Right lobe of liver (tissue), 6 donors: ENCODE measurements around the gene BFSP1. TPM values are rescaled to one million over a fixed set of nuclear protein-coding genes. Genes with fewer than 3 reads are reported as not detected.

Experiments
- ATAC-seq, 4 donors: fragments of 200-7000 bp; cut with Tn5 transposase; one replicate each; pipeline ENCODE4 v1.9.1; 2020; ENCODE audit warnings: mild to moderate bottlenecking in 4 of 4, moderate library complexity in 4 of 4
- DNase-seq, 3 donors: peaks; one replicate each; pipeline ENCODE4 v3.0.0-alpha.2; 2020
- H3K27ac ChIP-seq, 3 donors: fragments of 200-600 bp; one replicate each; pipeline ENCODE4 v1.8.0; 2022
- H3K27me3 ChIP-seq, 2 donors: fragments of 200-600 bp; one replicate each; pipeline ENCODE4 v1.8.0; 2022
- H3K36me3 ChIP-seq, 4 donors: fragments of 200-600 bp; sonication (generic) in 1 of 4; one replicate each; pipeline versions ENCODE4 v1.5.1 to v1.8.0; 2017 to 2022; ENCODE audit warnings: control low read depth in 1 of 4
- H3K4me1 ChIP-seq, 4 donors: fragments of 200-600 bp; sonication (generic) in 1 of 4; one replicate each; pipeline versions ENCODE4 v1.5.1 to v1.8.0; 2017 to 2022; ENCODE audit warnings: control low read depth in 1 of 4
- H3K4me3 ChIP-seq, 3 donors: fragments of 200-600 bp; one replicate each; pipeline ENCODE4 v1.8.0; 2022
- H3K9me3 ChIP-seq, 4 donors: fragments of 200-600 bp; sonication (generic) in 1 of 4; one replicate each; pipeline versions ENCODE4 v1.5.1 to v1.8.0; 2017 to 2022; ENCODE audit warnings: control low read depth in 1 of 4
- CTCF ChIP-seq, 4 donors: fragments of 200-600 bp in 3 of 4; fragments of 450-650 bp in 1 of 4; IDR thresholded peaks; one replicate each; pipeline versions ENCODE4 v1.5.1 to v1.8.0; 2016 to 2022; ENCODE audit warnings: antibody characterized with exemption in 4 of 4, mild to moderate bottlenecking in 2 of 4
- POLR2A ChIP-seq: fragments of 450-650 bp; IDR thresholded peaks from one replicate; pipeline ENCODE4 v1.6.1; 2017; ENCODE audit warnings: antibody characterized with exemption, mild to moderate bottlenecking
- WGBS: methylation state at CpG from one replicate; pipeline ENCODE4 v1.1.6; 2018; ENCODE audit warnings: low coverage, low lambda C conversion rate; ENCODE audit not compliant: insufficient coverage; ENCODE audit errors: missing lambda C conversion rate; 5-methylcytosine and 5-hydroxymethylcytosine counted together
- intact Hi-C, 2 donors: fragments of 100-400 bp; cut with DNase I; formaldehyde crosslinking; loops; one replicate each; pipeline versions ENCODE4 v1.11.2 to v1.14.1; 2022
- total RNA-seq, 6 experiments: library from RNA; depleted of rRNA in 2 of 6; stranded (reverse); fragments of >200 nt in 2 of 6; fragmentation: NEBNext Ultra II Directional in 3 of 6; extraction: Animal tissue kit (Norgen Biotek cat#: 25700) in 3 of 6; gene quantifications; one replicate each; pipeline versions ENCODE4 v1.1.0 to v1.2.4, GENCODE V29; 2016 to 2023
- donor health status: DM: no; HTN: yes; CAD: no.
- donor health status: DM: no; HTN: no; CAD: no.
- donor health status: DM: no; HTN: no; CAD: no.
- donor health status: DM: no; HTN: yes; CAD: no.
- donor health status: DM: no; HTN: yes; CAD: no.

BFSP1 gene
- total RNA-seq, 6 experiments from 2014 or later, result 0.16 to 0.68 (median 0.25) TPM

DNA sequence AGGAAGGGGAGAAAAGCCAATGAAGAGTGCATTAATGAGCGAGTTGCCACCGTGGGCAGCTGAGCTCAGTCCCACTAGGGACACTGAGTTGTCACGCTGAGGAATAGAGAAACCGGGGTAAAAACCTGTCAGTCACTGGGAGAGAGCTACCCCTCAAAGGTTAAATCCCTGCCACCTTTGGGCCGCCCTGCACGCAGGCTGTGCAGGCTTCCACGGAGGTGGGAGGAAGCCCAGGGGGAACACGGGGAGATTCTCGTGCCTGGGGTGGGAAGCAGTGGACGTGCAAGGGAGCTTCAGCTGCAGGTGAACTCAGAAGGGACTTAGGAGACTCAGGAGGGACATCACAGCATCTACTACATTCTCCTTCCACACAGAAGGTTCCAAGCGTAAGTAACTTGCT lies 50.5 kb downstream of the BFSP1 start:
- WGBS, result 65% methylated on average over 10 of the region's 11 CpGs
- no peaks in the 10 kb centered on the region for H3K9me3 ChIP-seq
- DNase-seq, result no peak

GRCh38 chr20:17479063-17479657 lies 52.0 kb downstream of the BFSP1 start:
- ATAC-seq (no peak), DNase-seq (no peak)
- 91% methylated on average over 22 of the region's 23 CpGs for WGBS
- TF ChIP-seq CTCF (IDR thresholded peaks at IDR 0.05), result no peak
- TF ChIP-seq POLR2A, result no peak
- Histone ChIP-seq H3K4me1 (no peaks in the 10 kb centered on the region), H3K27me3 (no peaks in the 10 kb centered on the region), H3K27ac (no peak overlapping the region), H3K36me3 (no peaks in the 10 kb centered on the region), H3K9me3 (no peaks in the 10 kb centered on the region), H3K4me3 (no peak overlapping the region)
- intact Hi-C loops, result no loop called here

More for the DNA sequence above, 50.5 kb downstream of the BFSP1 start:
- no peak for ATAC-seq
- no peaks in the 10 kb centered on the region for H3K36me3 ChIP-seq
- no peak overlapping the region for H3K4me3 ChIP-seq
- no peaks in the 10 kb centered on the region for H3K4me1 ChIP-seq
- no peak overlapping the region for H3K27ac ChIP-seq
- intact Hi-C loops, result no loop called here
- TF ChIP-seq CTCF (IDR thresholded peaks at IDR 0.05), result no peak
- no peak for TF ChIP-seq POLR2A
- H3K27me3 ChIP-seq, result no peaks in the 10 kb centered on the region

GRCh38 chr20:17473659-17474058 lies 57.5 kb downstream of the BFSP1 start:
- intact Hi-C loops, result no loop called here
- H3K4me3 ChIP-seq, result no peak overlapping the region
- no peaks in the 10 kb centered on the region for H3K36me3 ChIP-seq
- H3K27ac ChIP-seq, result no peak overlapping the region
- H3K27me3 ChIP-seq, result no peaks in the 10 kb centered on the region
- no peak for TF ChIP-seq CTCF (IDR thresholded peaks at IDR 0.05)
- no peak for TF ChIP-seq POLR2A
- WGBS, result 74% methylated on average over 6 of the region's 6 CpGs
- DNase-seq (no peak), ATAC-seq (no peak)
- H3K4me1 ChIP-seq, result no peaks in the 10 kb centered on the region
- no peaks in the 10 kb centered on the region for H3K9me3 ChIP-seq

DNA sequence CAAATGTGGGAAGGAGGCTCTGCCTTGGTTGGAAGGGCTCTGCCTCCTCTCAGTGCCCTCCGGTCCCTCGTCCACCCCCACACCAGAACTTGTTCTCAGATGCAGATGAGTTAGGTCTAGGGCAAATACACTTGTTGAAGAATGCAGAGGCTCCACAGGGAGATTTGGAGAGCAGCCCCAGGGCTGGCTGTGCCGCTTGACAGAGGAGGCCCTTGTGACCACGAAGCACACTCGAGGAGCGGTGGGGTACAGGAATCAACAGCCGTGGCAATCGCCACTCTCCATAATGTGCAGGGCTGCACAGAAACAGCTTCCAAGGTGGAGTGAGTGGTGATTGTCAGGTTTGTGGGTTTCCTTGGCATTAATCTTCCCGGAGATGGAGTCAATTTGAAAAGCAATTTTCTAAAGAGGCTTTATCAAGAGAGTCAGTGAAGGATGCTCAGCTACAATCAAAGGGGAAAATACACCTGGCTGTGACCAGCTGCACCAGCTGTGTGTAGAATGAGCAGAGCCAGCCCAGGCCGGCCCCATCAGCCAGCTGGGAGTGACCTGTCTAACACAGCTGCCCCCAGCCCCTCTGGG lies 59.5 kb downstream of the BFSP1 start:
- 67% methylated on average over 5 of the region's 10 CpGs for whole genome bisulfite sequencing

More for the DNA sequence above, 59.5 kb downstream of the BFSP1 start:
- no peak for ATAC-seq
- no peak overlapping the region for H3K27ac ChIP-seq
- H3K4me1 ChIP-seq, result no peaks in the 10 kb centered on the region
- H3K27me3 ChIP-seq, result no peaks in the 10 kb centered on the region
- TF ChIP-seq POLR2A, result no peak
- no peak for TF ChIP-seq CTCF (IDR thresholded peaks at IDR 0.05)
- DNase-seq, result no peak
- H3K4me3 ChIP-seq, result no peak overlapping the region
- H3K36me3 ChIP-seq, result no peaks in the 10 kb centered on the region
- intact Hi-C loops, result no loop called here
- no peaks in the 10 kb centered on the region for H3K9me3 ChIP-seq
